HCT116 (cell line): Measurements from ENCODE around the gene PAPPA2. TPM values are rescaled to one million over a fixed set of nuclear protein-coding genes. Genes with fewer than 3 reads are reported as not detected.

Experiments used
- ATAC-seq: fragments of 200-7000 bp; cut with Tn5 transposase; 2 replicates; pipeline ENCODE4 v1.9.1; 2020; ENCODE audit warnings: mild to moderate bottlenecking, moderate library complexity
- BruUV-seq: library from RNA; stranded (reverse); fragments of 400-500 nt; replicated peaks from 2 replicates; lab custom pipeline; 2021; lab: Mats Ljungman, UMichigan
- CTCF ChIA-PET: fragments of 300-600 bp; sonication (Branson Sonifier 250); formaldehyde crosslinking; loops from one replicate; lab custom pipeline; 2021; ENCODE audit warnings: antibody characterized with exemption; lab: Charles Lee
- POLR2A ChIA-PET: fragments of 300-600, 350-600 bp; sonication (Branson Sonifier 250); formaldehyde crosslinking; loops from one replicate; lab custom pipeline; 2021; ENCODE audit warnings: antibody characterized with exemption; lab: Charles Lee
- RAD21 ChIA-PET, 2 experiments: fragments of 300-600 bp; sonication (Branson Sonifier 250); formaldehyde crosslinking; loops; one replicate each; lab custom pipeline; 2023; ENCODE audit warnings: low total read pairs in 2 of 2; ENCODE audit not compliant: uncharacterized antibody in 2 of 2, unreplicated experiment in 2 of 2, low non-redundant PET in 1 of 2; lab: Charles Lee
- DNase-seq: peaks from one replicate; pipeline ENCODE4 v3.0.0-alpha.2; 2010; ENCODE audit warnings: low read depth, low spot score
- H2AFZ ChIP-seq: fragments of 200-600 bp; shearing (Covaris generic), sonication (generic); 2 replicates; pipeline ENCODE4 v1.6.1; 2017; ENCODE audit warnings: low read depth, mixed run types, mixed read lengths, antibody characterized with exemption, low read length; ENCODE audit not compliant: poor library complexity, severe bottlenecking
- H3K27ac ChIP-seq: 2 replicates; pipeline ENCODE4 v1.5.1; 2012; ENCODE audit warnings: low read depth, low read length
- H3K27me3 ChIP-seq: fragments of 200-600 bp; sonication (generic); 2 replicates; pipeline ENCODE4 v1.6.1; 2016; ENCODE audit warnings: mixed run types, low read length, mixed read lengths; ENCODE audit not compliant: insufficient read depth
- H3K36me3 ChIP-seq, 2 experiments: fragments of 200-500 bp in 1 of 2; fragments of 200-600 bp in 1 of 2; sonication (Bioruptor generic) in 1 of 2; sonication (generic) in 1 of 2; 2 replicates each; pipeline versions ENCODE4 v1.5.1 to v1.6.1; 2014 to 2016; ENCODE audit warnings: low read length in 2 of 2, inconsistent platforms in 1 of 2, mixed read lengths in 1 of 2, mixed run types in 1 of 2; ENCODE audit not compliant: insufficient read depth in 2 of 2, control insufficient read depth in 1 of 2
- H3K4me1 ChIP-seq, 2 experiments: fragments of 200-600 bp in 1 of 2; sonication (generic) in 1 of 2; 2 replicates each; pipeline versions ENCODE4 v1.5.1 to v1.6.1; 2012 to 2017; ENCODE audit warnings: low read length in 2 of 2, inconsistent platforms in 1 of 2, mild to moderate bottlenecking in 1 of 2, mixed read lengths in 1 of 2, mixed run types in 1 of 2, moderate library complexity in 1 of 2; ENCODE audit not compliant: insufficient read depth in 2 of 2, control insufficient read depth in 1 of 2
- H3K4me2 ChIP-seq: fragments of 200-600 bp; sonication (generic); 2 replicates; pipeline ENCODE4 v1.6.1; 2017; ENCODE audit warnings: mixed run types, low read length, mixed read lengths
- H3K4me3 ChIP-seq, 2 experiments: fragments of 200-600 bp in 1 of 2; sonication (generic) in 1 of 2; replicated peaks in 1 of 2; 2 replicates each; pipeline ENCODE4 v1.5.1; 2011 to 2016; ENCODE audit warnings: low read length in 2 of 2, control low read depth in 1 of 2, low read depth in 1 of 2, mild to moderate bottlenecking in 1 of 2, mixed read lengths in 1 of 2, mixed run types in 1 of 2
- H3K79me2 ChIP-seq: fragments of 200-600 bp; sonication (generic); 2 replicates; pipeline ENCODE4 v1.6.1; 2017; ENCODE audit warnings: mild to moderate bottlenecking, mixed run types, low read length, moderate library complexity, mixed read lengths; ENCODE audit not compliant: insufficient read depth
- H3K9ac ChIP-seq: fragments of 200-600 bp; sonication (generic); 2 replicates; pipeline ENCODE4 v1.6.1; 2016; ENCODE audit warnings: low read length, mixed read lengths
- H3K9me2 ChIP-seq: fragments of 200-600 bp; sonication (generic), shearing (Covaris generic); 2 replicates; pipeline ENCODE4 v1.6.1; 2017; ENCODE audit warnings: mixed run types, mild to moderate bottlenecking, moderate library complexity; ENCODE audit not compliant: insufficient read depth
- H3K9me3 ChIP-seq, 2 experiments: fragments of 200-500 bp in 1 of 2; fragments of 200-600 bp in 1 of 2; sonication (Bioruptor generic) in 1 of 2; sonication (generic) in 1 of 2; 2 replicates each; pipeline ENCODE4 v1.6.1; 2014 to 2017; ENCODE audit warnings: low read length in 2 of 2, mixed read lengths in 2 of 2, inconsistent platforms in 1 of 2, low read depth in 1 of 2, mild to moderate bottlenecking in 1 of 2, mixed run types in 1 of 2, moderate library complexity in 1 of 2; ENCODE audit not compliant: control insufficient read depth in 1 of 2, insufficient read depth in 1 of 2
- H4K20me1 ChIP-seq: fragments of 200-600 bp; sonication (generic), shearing (Covaris generic); 2 replicates; pipeline ENCODE4 v1.6.1; 2017; ENCODE audit warnings: mixed run types, mild to moderate bottlenecking, moderate library complexity; ENCODE audit not compliant: insufficient read depth
- ATF3 ChIP-seq: IDR thresholded peaks from 2 replicates; pipeline ENCODE4 v1.6.1; 2012
- CBX3 ChIP-seq: IDR thresholded peaks from 2 replicates; pipeline ENCODE4 v1.6.1; 2012; ENCODE audit warnings: low read depth
- CEBPB ChIP-seq: IDR thresholded peaks from 2 replicates; pipeline ENCODE4 v1.6.1; 2012; ENCODE audit warnings: low read depth
- CTCF ChIP-seq, 3 experiments: fragments of 200-600 bp in 1 of 3; sonication (generic) in 1 of 3; IDR thresholded peaks in 2 of 3; conservative IDR thresholded peaks in 1 of 3; 2 replicates each; pipeline ENCODE4 v1.5.1; 2012 to 2017; ENCODE audit warnings: low read depth in 2 of 3, low read length in 2 of 3, antibody characterized with exemption in 1 of 3, borderline replicate concordance in 1 of 3, control low read depth in 1 of 3, mild to moderate bottlenecking in 1 of 3, mixed read lengths in 1 of 3, mixed run types in 1 of 3, moderate library complexity in 1 of 3; ENCODE audit not compliant: insufficient read depth in 1 of 3
- EGR1 ChIP-seq: IDR thresholded peaks from 2 replicates; pipeline ENCODE4 v1.6.1; 2012; ENCODE audit warnings: low read depth
- ELF1 ChIP-seq: IDR thresholded peaks from 2 replicates; pipeline ENCODE4 v1.6.1; 2012; ENCODE audit warnings: low read depth, borderline replicate concordance
- EZH2 ChIP-seq: fragments of 200-600 bp; sonication (generic); IDR thresholded peaks from 2 replicates; pipeline ENCODE4 v1.6.1; 2017; ENCODE audit warnings: antibody characterized with exemption, mixed run types
- JUND ChIP-seq: IDR thresholded peaks from 2 replicates; pipeline ENCODE4 v1.6.1; 2012
- MAX ChIP-seq: IDR thresholded peaks from 2 replicates; pipeline ENCODE4 v1.6.1; 2012
- SIN3A ChIP-seq: IDR thresholded peaks from 2 replicates; pipeline ENCODE4 v1.6.1; 2012; ENCODE audit warnings: low read depth
- SP1 ChIP-seq: IDR thresholded peaks from 2 replicates; pipeline ENCODE4 v1.6.1; 2012; ENCODE audit warnings: low read depth
- YY1 ChIP-seq: IDR thresholded peaks from 2 replicates; pipeline ENCODE4 v1.6.1; 2011; ENCODE audit warnings: low read length, low read depth, moderate library complexity, mild to moderate bottlenecking; ENCODE audit not compliant: insufficient replicate concordance; ENCODE audit errors: extremely low read depth
- ZFX ChIP-seq: fragments of 450-650 bp; IDR thresholded peaks from 2 replicates; pipeline ENCODE4 v1.6.1; 2017
- ZNF274 ChIP-seq: fragments of 200-500 bp; sonication (Bioruptor generic); IDR thresholded peaks from 2 replicates; pipeline ENCODE4 v1.6.1; 2014; ENCODE audit warnings: mild to moderate bottlenecking, low read depth, low read length, inconsistent platforms
- intact Hi-C: fragments of 100-400 bp; cut with micrococcal nuclease; formaldehyde crosslinking; loops from 2 replicates; pipeline ENCODE4 v1.10.0; 2022
- total RNA-seq: library from RNA; stranded (reverse); gene quantifications from one replicate; pipeline ENCODE4 v1.2.1, GENCODE V29; 2021; ENCODE audit not compliant: unreplicated experiment
- TF ChIP-seq, protein P1 (sequence below): IDR thresholded peaks from 2 replicates; pipeline ENCODE4 v1.6.1; 2012; ENCODE audit warnings: low read depth

The PAPPA2 gene
- total RNA-seq, 1 experiment from 2014 or later = not detected

DNA sequence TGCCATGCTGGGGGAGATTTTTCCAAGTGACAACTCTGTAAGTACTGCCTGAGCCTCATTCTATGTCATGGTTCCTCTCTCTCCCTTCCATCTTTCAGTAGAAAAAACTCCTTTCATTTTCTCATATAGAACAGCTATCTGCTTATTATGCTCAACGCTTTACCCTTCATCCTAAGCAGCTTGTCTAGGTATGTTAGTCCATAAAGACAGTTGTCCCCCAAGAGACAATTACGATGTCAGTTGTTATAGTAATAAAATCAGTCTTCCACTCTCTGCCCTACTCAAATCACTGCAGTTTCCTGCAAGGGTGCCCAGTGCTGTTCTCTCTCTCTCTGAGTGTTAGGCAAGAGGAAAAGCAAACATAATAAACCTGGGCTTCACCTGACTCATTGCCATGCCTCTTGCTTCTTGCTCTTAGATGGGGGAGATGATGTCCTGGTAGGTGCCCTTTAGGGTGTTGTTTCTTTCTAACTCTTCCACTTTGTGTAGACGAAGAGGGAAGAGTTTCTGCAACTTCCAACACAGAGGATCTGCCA lies 59.4 kb downstream of the PAPPA2 start:
- ChIA-PET CTCF (no interaction called here), RAD21 (no interaction called here), POLR2A (no interaction called here)
- no TSS peak for BruUV-seq
- no peak overlapping the region for H3K4me2 ChIP-seq
- no peak overlapping the region for H3K9ac ChIP-seq
- no peaks in the 10 kb centered on the region for H3K79me2 ChIP-seq
- H2AFZ ChIP-seq = no peak overlapping the region
- ATAC-seq (no peak), DNase-seq (no peak)
- H3K4me3 ChIP-seq = no peak overlapping the region
- intact Hi-C loops = no loop called here
- TF ChIP-seq SIN3A (no peak), EZH2 (no peak)
- TF ChIP-seq, protein P1, sequence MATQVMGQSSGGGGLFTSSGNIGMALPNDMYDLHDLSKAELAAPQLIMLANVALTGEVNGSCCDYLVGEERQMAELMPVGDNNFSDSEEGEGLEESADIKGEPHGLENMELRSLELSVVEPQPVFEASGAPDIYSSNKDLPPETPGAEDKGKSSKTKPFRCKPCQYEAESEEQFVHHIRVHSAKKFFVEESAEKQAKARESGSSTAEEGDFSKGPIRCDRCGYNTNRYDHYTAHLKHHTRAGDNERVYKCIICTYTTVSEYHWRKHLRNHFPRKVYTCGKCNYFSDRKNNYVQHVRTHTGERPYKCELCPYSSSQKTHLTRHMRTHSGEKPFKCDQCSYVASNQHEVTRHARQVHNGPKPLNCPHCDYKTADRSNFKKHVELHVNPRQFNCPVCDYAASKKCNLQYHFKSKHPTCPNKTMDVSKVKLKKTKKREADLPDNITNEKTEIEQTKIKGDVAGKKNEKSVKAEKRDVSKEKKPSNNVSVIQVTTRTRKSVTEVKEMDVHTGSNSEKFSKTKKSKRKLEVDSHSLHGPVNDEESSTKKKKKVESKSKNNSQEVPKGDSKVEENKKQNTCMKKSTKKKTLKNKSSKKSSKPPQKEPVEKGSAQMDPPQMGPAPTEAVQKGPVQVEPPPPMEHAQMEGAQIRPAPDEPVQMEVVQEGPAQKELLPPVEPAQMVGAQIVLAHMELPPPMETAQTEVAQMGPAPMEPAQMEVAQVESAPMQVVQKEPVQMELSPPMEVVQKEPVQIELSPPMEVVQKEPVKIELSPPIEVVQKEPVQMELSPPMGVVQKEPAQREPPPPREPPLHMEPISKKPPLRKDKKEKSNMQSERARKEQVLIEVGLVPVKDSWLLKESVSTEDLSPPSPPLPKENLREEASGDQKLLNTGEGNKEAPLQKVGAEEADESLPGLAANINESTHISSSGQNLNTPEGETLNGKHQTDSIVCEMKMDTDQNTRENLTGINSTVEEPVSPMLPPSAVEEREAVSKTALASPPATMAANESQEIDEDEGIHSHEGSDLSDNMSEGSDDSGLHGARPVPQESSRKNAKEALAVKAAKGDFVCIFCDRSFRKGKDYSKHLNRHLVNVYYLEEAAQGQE = no peak
- H3K36me3 ChIP-seq = no peaks in the 10 kb centered on the region
- H4K20me1 ChIP-seq = no peaks in the 10 kb centered on the region
- no peaks in the 10 kb centered on the region for H3K9me2 ChIP-seq
- H3K27me3 ChIP-seq = no peaks in the 10 kb centered on the region; the same call in none of the 2 replicates
- H3K9me3 ChIP-seq = no peaks in the 10 kb centered on the region
- H3K4me1 ChIP-seq = no peaks in the 10 kb centered on the region
- no peak overlapping the region for H3K27ac ChIP-seq

DNA sequence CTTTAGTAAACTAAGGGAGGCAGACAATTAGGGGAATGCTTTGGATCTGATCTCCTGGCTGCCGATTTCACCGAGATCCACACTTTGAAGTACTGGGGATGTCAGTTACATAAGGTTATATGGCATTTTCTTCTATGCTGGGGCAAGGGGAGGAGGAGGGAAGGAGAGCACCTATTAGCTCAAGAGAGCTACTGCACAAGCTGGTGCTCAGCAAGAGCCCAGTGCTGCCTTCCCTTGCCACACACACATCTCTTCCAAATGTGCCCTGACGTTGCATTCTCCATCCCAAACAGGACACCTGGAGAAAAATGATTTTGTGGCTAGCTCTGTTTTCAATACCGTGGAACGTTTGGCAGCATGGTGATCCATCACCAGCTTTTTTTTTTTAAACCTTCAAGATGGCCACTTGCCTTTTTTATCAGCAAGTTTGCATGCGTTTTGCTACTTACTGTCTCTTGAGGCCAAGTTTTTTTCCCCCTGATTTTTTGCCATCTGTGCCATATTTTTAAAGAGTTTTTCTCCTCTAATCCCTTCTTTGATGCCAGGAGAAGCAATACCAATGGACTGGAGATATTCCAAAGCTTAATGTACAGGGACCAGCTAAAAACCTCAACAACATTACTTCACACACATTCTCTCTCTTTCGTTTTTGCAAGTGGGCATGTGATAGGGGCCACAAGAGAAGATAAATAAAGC lies 66.6 kb downstream of the PAPPA2 start:
- CTCF ChIA-PET = no interaction called here
- TF ChIP-seq EZH2 (no peak), YY1 (no peak), ZFX (no peak), ELF1 (no peak), JUND (no peak), CEBPB (no peak), CBX3 (no peak), CTCF (IDR thresholded peaks at IDR 0.05 in 2 of 3, conservative IDR thresholded peaks at IDR 0.05 in 1 of 3; ENCODE audit: borderline replicate concordance in 1 of 3, insufficient read depth in 1 of 3, low read depth in 2 of 3, low read length in 2 of 3) (no peak), SP1 (no peak), ZNF274 (no peak), ATF3 (no peak), EGR1 (no peak), MAX (no peak)

More for the DNA sequence above, 66.6 kb downstream of the PAPPA2 start:
- H3K36me3 ChIP-seq = no peaks in the 10 kb centered on the region
- BruUV-seq = no TSS peak
- H3K4me1 ChIP-seq = no peaks in the 10 kb centered on the region
- intact Hi-C loops = no loop called here
- DNase-seq (no peak), ATAC-seq (no peak)
- no peaks in the 10 kb centered on the region for H3K9me2 ChIP-seq
- no peak overlapping the region for H2AFZ ChIP-seq
- no peaks in the 10 kb centered on the region for H3K9me3 ChIP-seq
- H3K4me2 ChIP-seq = no peak overlapping the region
- H3K27me3 ChIP-seq = peaks cover 31% of the 10 kb centered on the region
- no peak overlapping the region for H3K9ac ChIP-seq
- no peak overlapping the region for H3K27ac ChIP-seq
- no peaks in the 10 kb centered on the region; the same call in 1 of the 2 replicates for H4K20me1 ChIP-seq
- POLR2A ChIA-PET = no interaction called here
- H3K4me3 ChIP-seq = no peak overlapping the region
- RAD21 ChIA-PET = no interaction called here
- H3K79me2 ChIP-seq = no peaks in the 10 kb centered on the region
